K562 (cell line): ENCODE data around the gene B3GAT1. TPM values are rescaled to one million over a fixed set of nuclear protein-coding genes. Genes with fewer than 3 reads are reported as not detected.

Experiments
- ATAC-seq: fragments of 200-7000 bp; cut with Tn5 transposase; 3 replicates; pipeline ENCODE4 v1.9.1; 2020; ENCODE audit warnings: moderate library complexity
- BruUV-seq: library from RNA; stranded (reverse); fragments of 400-500 nt; replicated peaks from 2 replicates; lab custom pipeline; 2021; lab: Mats Ljungman, UMichigan
- CTCF ChIA-PET: fragments of 300-600 bp; formaldehyde crosslinking; extraction: SDS; loops from one replicate; lab custom pipeline; 2021; ENCODE audit warnings: low intra/inter-chr PET ratio; lab: Yijun Ruan, JAX
- POLR2A ChIA-PET: fragments of 300-600, 350-650 bp; sonication (Branson Sonifier 250); formaldehyde crosslinking; extraction: SDS; loops from one replicate; lab custom pipeline; 2021; ENCODE audit warnings: antibody characterized with exemption, inconsistent platforms; lab: Yijun Ruan, JAX
- DNase-seq, 4 experiments: peaks; one replicate each; pipeline versions ENCODE4 v3.0.0 to v3.0.0-alpha.2; 2011 to 2018; ENCODE audit warnings: low spot score in 3 of 4, mixed read lengths in 3 of 4; ENCODE audit errors: extremely low read depth in 1 of 4
- FAIRE-seq: peaks from 2 replicates; lab custom pipeline; 2011; peaks lifted over from hg19 to GRCh38; lab: Jason Lieb, UNC
- H2AFZ ChIP-seq: 2 replicates; pipeline ENCODE4 v1.6.0; 2011; ENCODE audit warnings: low read depth, low read length, control low read depth, inconsistent platforms
- H3K27ac ChIP-seq: fragments of 200-600 bp; 3 replicates; pipeline ENCODE4 v1.8.0; 2011; ENCODE audit warnings: low read depth, mild to moderate bottlenecking, control low read depth, inconsistent platforms, low read length, moderate library complexity, mixed read lengths; ENCODE audit errors: extremely low read depth
- H3K27me3 ChIP-seq, 2 experiments: fragments of 300-600 bp in 1 of 2; 2 replicates in 1 of 2; 3 replicates in 1 of 2; pipeline versions ENCODE4 v1.6.0 to v1.8.0; 2011; ENCODE audit warnings: inconsistent platforms in 2 of 2, low read length in 2 of 2, mild to moderate bottlenecking in 1 of 2, mixed read lengths in 1 of 2, moderate library complexity in 1 of 2; ENCODE audit not compliant: control insufficient read depth in 2 of 2, insufficient read depth in 2 of 2
- H3K36me3 ChIP-seq: fragments of 300-600 bp; 3 replicates; pipeline ENCODE4 v1.8.0; 2011; ENCODE audit warnings: mild to moderate bottlenecking, low read length, inconsistent platforms; ENCODE audit not compliant: control insufficient read depth, insufficient read depth
- H3K4me1 ChIP-seq, 2 experiments: fragments of 200-600 bp in 1 of 2; replicated peaks in 1 of 2; 2 replicates in 1 of 2; 3 replicates in 1 of 2; pipeline versions ENCODE4 v1.5.1 to v1.8.0; 2011; ENCODE audit warnings: inconsistent platforms in 2 of 2, low read length in 2 of 2, mild to moderate bottlenecking in 1 of 2, mixed read lengths in 1 of 2, moderate library complexity in 1 of 2; ENCODE audit not compliant: control insufficient read depth in 2 of 2, insufficient read depth in 2 of 2
- H3K4me2 ChIP-seq: 2 replicates; pipeline ENCODE4 v1.6.1; 2011; ENCODE audit warnings: low read length, control low read depth, inconsistent platforms, mixed read lengths; ENCODE audit not compliant: insufficient read depth
- H3K4me3 ChIP-seq: fragments of 200-600 bp; sonication (generic), shearing (Covaris generic); 2 replicates; pipeline ENCODE4 v1.5.1; 2016; ENCODE audit warnings: control low read depth, inconsistent platforms
- H3K79me2 ChIP-seq: fragments of 200-600 bp; 3 replicates; pipeline ENCODE4 v1.8.0; 2011; ENCODE audit warnings: low read length, inconsistent platforms; ENCODE audit not compliant: control insufficient read depth, insufficient read depth
- H3K9ac ChIP-seq, 2 experiments: 2 replicates each; pipeline versions ENCODE4 v1.6.0 to v1.6.1; 2011; ENCODE audit warnings: low read depth in 2 of 2, low read length in 2 of 2, control low read depth in 1 of 2, inconsistent platforms in 1 of 2, mild to moderate bottlenecking in 1 of 2, mixed read lengths in 1 of 2; ENCODE audit not compliant: insufficient read depth in 1 of 2
- H3K9me1 ChIP-seq: one replicate; pipeline ENCODE4 v1.6.0; 2011; ENCODE audit warnings: inconsistent platforms, mild to moderate bottlenecking, low read length, moderate library complexity; ENCODE audit not compliant: control insufficient read depth, insufficient read depth
- H3K9me3 ChIP-seq: replicated peaks from 2 replicates; pipeline ENCODE4 v1.5.1; 2011; ENCODE audit warnings: low read depth, low read length, inconsistent platforms; ENCODE audit not compliant: control insufficient read depth, insufficient read depth
- H4K20me1 ChIP-seq: replicated peaks from 2 replicates; pipeline ENCODE4 v1.6.1; 2011; ENCODE audit warnings: low read length, inconsistent platforms, mixed read lengths; ENCODE audit not compliant: control insufficient read depth, insufficient read depth
- ARID1B ChIP-seq: fragments of 450-650 bp; IDR thresholded peaks from 2 replicates; pipeline ENCODE4 v1.6.1; 2016; ENCODE audit warnings: antibody characterized with exemption, mild to moderate bottlenecking, inconsistent platforms
- ATF3 ChIP-seq, 2 experiments: fragments of 450-650 bp in 1 of 2; sonication (generic) in 1 of 2; formaldehyde crosslinking in 1 of 2; IDR thresholded peaks in 1 of 2; conservative IDR thresholded peaks in 1 of 2; 2 replicates each; pipeline versions ENCODE4 v1.6.1 to v1.8.1; 2016 to 2023; ENCODE audit warnings: mild to moderate bottlenecking in 2 of 2, moderate library complexity in 2 of 2, inconsistent platforms in 1 of 2, missing genetic modification reagents in 1 of 2
- CBFA2T3 ChIP-seq: fragments of 450-650 bp; IDR thresholded peaks from 2 replicates; pipeline ENCODE4 v1.6.1; 2017
- ELK1 ChIP-seq: sonication (generic); formaldehyde crosslinking; IDR thresholded peaks from 2 replicates; pipeline ENCODE4 v1.8.1; 2022; ENCODE audit warnings: missing genetic modification reagents
- FOXK2 ChIP-seq, 2 experiments: fragments of 450-650 bp; IDR thresholded peaks in 1 of 2; conservative IDR thresholded peaks in 1 of 2; 2 replicates each; pipeline ENCODE4 v1.6.1; 2016; ENCODE audit warnings: low read depth in 2 of 2, mild to moderate bottlenecking in 1 of 2
- IRF2 ChIP-seq: sonication (generic); formaldehyde crosslinking; IDR thresholded peaks from 2 replicates; pipeline ENCODE4 v1.8.1; 2022; ENCODE audit warnings: mild to moderate bottlenecking, missing genetic modification reagents
- JUNB ChIP-seq: fragments of 450-650 bp; formaldehyde crosslinking; conservative IDR thresholded peaks from 2 replicates; pipeline ENCODE4 v1.4.0; 2020; ENCODE audit warnings: mild to moderate bottlenecking
- MEIS2 ChIP-seq: fragments of 450-650 bp; IDR thresholded peaks from 2 replicates; pipeline ENCODE4 v1.6.1; 2014; ENCODE audit warnings: mild to moderate bottlenecking; ENCODE audit not compliant: partially characterized antibody
- NFE2 ChIP-seq: IDR thresholded peaks from 2 replicates; pipeline ENCODE4 v1.6.1; 2014; ENCODE audit warnings: antibody characterized with exemption, low read depth
- PBX2 ChIP-seq, 2 experiments: IDR thresholded peaks in 1 of 2; conservative IDR thresholded peaks in 1 of 2; 2 replicates each; pipeline ENCODE4 v1.6.1; 2016; ENCODE audit warnings: low read depth in 2 of 2, mild to moderate bottlenecking in 1 of 2, missing compliant biosample characterization in 1 of 2, missing genetic modification characterization in 1 of 2, moderate library complexity in 1 of 2
- SMARCE1 ChIP-seq: fragments of 450-650 bp; IDR thresholded peaks from 2 replicates; pipeline ENCODE4 v1.7.1; 2016; ENCODE audit warnings: mild to moderate bottlenecking
- TAL1 ChIP-seq: fragments of 450-650 bp; IDR thresholded peaks from 2 replicates; pipeline ENCODE4 v1.6.1; 2016; ENCODE audit warnings: mild to moderate bottlenecking
- TCF3 ChIP-seq: sonication (generic); formaldehyde crosslinking; IDR thresholded peaks from 2 replicates; pipeline ENCODE4 v1.4.0; 2020; ENCODE audit warnings: mild to moderate bottlenecking, missing genetic modification reagents
- ZNF311 ChIP-seq: fragments of 250-450 bp; sonication (Bioruptor Pico); IDR thresholded peaks from 2 replicates; pipeline ENCODE4 v1.4.0; 2020; ENCODE audit warnings: mild to moderate bottlenecking, moderate library complexity
- ZNF740 ChIP-seq, 3 experiments: fragments of 200-800 bp in 1 of 3; sonication (Bioruptor generic) in 1 of 3; sonication (generic) in 1 of 3; formaldehyde crosslinking in 1 of 3; IDR thresholded peaks; 2 replicates each; pipeline versions ENCODE4 v1.6.1 to v1.8.0; 2016 to 2022; ENCODE audit warnings: mild to moderate bottlenecking in 2 of 3, missing compliant biosample characterization in 2 of 3, missing genetic modification characterization in 2 of 3, missing genetic modification reagents in 1 of 3
- ZNF766 ChIP-seq: fragments of 200-800 bp; sonication (Bioruptor generic); conservative IDR thresholded peaks from 2 replicates; pipeline ENCODE4 v1.6.1; 2016; ENCODE audit warnings: missing genetic modification characterization, missing compliant biosample characterization
- WGBS: fragments of 100-300 bp; shearing (Covaris generic); methylation state at CpG from one replicate; pipeline ENCODE4 v1.1.6; 2016; ENCODE audit warnings: low coverage, mixed read lengths; ENCODE audit not compliant: insufficient coverage; ENCODE audit errors: missing lambda C conversion rate; 5-methylcytosine and 5-hydroxymethylcytosine counted together
- in situ Hi-C: fragments of 300-500 bp; cut with MboI; formaldehyde crosslinking; loops from 4 replicates; pipeline ENCODE4 v1.15.0; 2018; ENCODE audit warnings: inconsistent platforms, mixed read lengths
- intact Hi-C: fragments of 100-400 bp; cut with micrococcal nuclease; formaldehyde crosslinking; loops from 2 replicates; pipeline ENCODE4 v1.14.2; 2022
- polyA plus RNA-seq, 8 experiments: library from polyadenylated mRNA; depleted of rRNA in 4 of 8; stranded (reverse) in 5 of 8; unstranded in 3 of 8; fragments of >200 nt; fragmentation: Nextera tagmentation in 2 of 8; fragmentation: Illumina TruSeq in 1 of 8; extraction: Ambion mirVana in 2 of 8; extraction: Trizol in 1 of 8; gene quantifications; 2 replicates each; pipeline versions ENCODE4 v1.2.1 to v1.2.3, GENCODE V29; 2011 to 2014; ENCODE audit warnings: inconsistent platforms in 1 of 8, missing spikeins in 1 of 8
- total RNA-seq, 7 experiments: library from RNA; depleted of rRNA in 6 of 7; stranded (reverse); fragments of >200 nt in 6 of 7; fragmentation: Illumina TruSeq in 2 of 7; extraction: Trizol in 2 of 7; gene quantifications; 2 replicates each; pipeline versions ENCODE4 v1.2.1 to v1.2.3, GENCODE V29; 2011 to 2021; ENCODE audit warnings: low replicate concordance in 1 of 7

The B3GAT1 gene
- total and polyA plus RNA-seq, 9 of the 15 experiments (the other 6 are each of a cell fraction or from before 2014, with no cell fraction given): 0.01 to 0.53 (median 0.14) TPM; not detected in 1

GRCh38 chr11:134355136-134355535 lies 56.9 kb downstream of the B3GAT1 start:
- WGBS: 21% methylated on average over 2 of the region's 2 CpGs
- Histone ChIP-seq H3K9me1 (no peaks in the 10 kb centered on the region), H3K27me3 (no peaks in the 10 kb centered on the region), H2AFZ (peak overlapping the region; percentile 71), H4K20me1 (no peaks in the 10 kb centered on the region), H3K4me2 (no peak overlapping the region), H3K9ac (peak overlapping the region in 1 of 2 experiments; percentile 12; a peak in 1 of 4 replicates), H3K4me1 (peaks cover 11 to 18% of the 10 kb centered on the region in 2 experiments; a peak in 4 of 5 replicates), H3K36me3 (peaks cover 3% of the 10 kb centered on the region; the same call in 2 of the 3 replicates), H3K9me3 (no peaks in the 10 kb centered on the region), H3K79me2 (no peaks in the 10 kb centered on the region), H3K27ac (peak overlapping the region; percentile 64), H3K4me3 (no peak overlapping the region)
- FAIRE-seq (peak; percentile 74), ATAC-seq (peak; percentile 66), DNase-seq (peak; percentile 29 to 42 (median 40))
- BruUV-seq: no TSS peak
- POLR2A ChIA-PET: interaction anchor here (0.6 to 1.0 kb wide), 2 partner anchors 126 to 135 kb away, joined by 3 to 4 read pairs; no protein-coding TSS in a partner anchor
- intact Hi-C loops (no loop called here), in situ Hi-C loops (no loop called here)
- CTCF ChIA-PET: no interaction called here
- TF ChIP-seq ATF3 (IDR thresholded peaks at IDR 0.05): peak; percentile 94
- TF ChIP-seq ATF3 (CRISPR knock-in tag; conservative IDR thresholded peaks at IDR 0.05): no peak
- TF ChIP-seq FOXK2 (conservative IDR thresholded peaks at IDR 0.05 in 1 of 2, IDR thresholded peaks at IDR 0.05 in 1 of 2; ENCODE audit: low read depth in 2 of 2): peak; percentile 77 to 83
- TF ChIP-seq JUNB (CRISPR knock-in tag): peak; percentile 77
- no peak for TF ChIP-seq PBX2 (CRISPR knock-in tag; IDR thresholded peaks at IDR 0.05; ENCODE audit: low read depth)
- TF ChIP-seq PBX2 (tag; conservative IDR thresholded peaks at IDR 0.05; ENCODE audit: low read depth): peak; percentile 63
- peak; percentile 88 for TF ChIP-seq SMARCE1
- TF ChIP-seq MEIS2: peak; percentile 34
- peak; percentile 64 for TF ChIP-seq TCF3
- TF ChIP-seq ZNF311 (CRISPR knock-in tag): no peak
- TF ChIP-seq TAL1: peak; percentile 48; the same call in 1 of the 2 replicates
- peak; percentile 47; the same call in 1 of the 2 replicates for TF ChIP-seq NFE2
- no peak for TF ChIP-seq ELK1
- TF ChIP-seq ARID1B: peak; percentile 88
- TF ChIP-seq IRF2 (CRISPR knock-in tag): no peak
- peak; percentile 72 for TF ChIP-seq CBFA2T3
- TF ChIP-seq ZNF740 (CRISPR knock-in tag; IDR thresholded peaks at IDR 0.05): no peak
- TF ChIP-seq ZNF740 (tag; IDR thresholded peaks at IDR 0.05): no peak
- peak; percentile 81 for TF ChIP-seq ZNF766 (CRISPR knock-in tag)
